WI38 (cell line): Measurements from ENCODE around the gene CDKN2B-AS1.

Experiments used
- H3K4me3 ChIP-seq: 2 replicates; pipeline ENCODE4 v1.5.1; 2011; ENCODE audit warnings: low read depth, mild to moderate bottlenecking, control low read depth, low read length
- TF ChIP-seq, protein P1 (sequence below): IDR thresholded peaks from 2 replicates; pipeline ENCODE4 v1.5.1; 2012; ENCODE audit warnings: low read depth, mild to moderate bottlenecking, control low read depth, low read length

The CDKN2B-AS1 gene

DNA sequence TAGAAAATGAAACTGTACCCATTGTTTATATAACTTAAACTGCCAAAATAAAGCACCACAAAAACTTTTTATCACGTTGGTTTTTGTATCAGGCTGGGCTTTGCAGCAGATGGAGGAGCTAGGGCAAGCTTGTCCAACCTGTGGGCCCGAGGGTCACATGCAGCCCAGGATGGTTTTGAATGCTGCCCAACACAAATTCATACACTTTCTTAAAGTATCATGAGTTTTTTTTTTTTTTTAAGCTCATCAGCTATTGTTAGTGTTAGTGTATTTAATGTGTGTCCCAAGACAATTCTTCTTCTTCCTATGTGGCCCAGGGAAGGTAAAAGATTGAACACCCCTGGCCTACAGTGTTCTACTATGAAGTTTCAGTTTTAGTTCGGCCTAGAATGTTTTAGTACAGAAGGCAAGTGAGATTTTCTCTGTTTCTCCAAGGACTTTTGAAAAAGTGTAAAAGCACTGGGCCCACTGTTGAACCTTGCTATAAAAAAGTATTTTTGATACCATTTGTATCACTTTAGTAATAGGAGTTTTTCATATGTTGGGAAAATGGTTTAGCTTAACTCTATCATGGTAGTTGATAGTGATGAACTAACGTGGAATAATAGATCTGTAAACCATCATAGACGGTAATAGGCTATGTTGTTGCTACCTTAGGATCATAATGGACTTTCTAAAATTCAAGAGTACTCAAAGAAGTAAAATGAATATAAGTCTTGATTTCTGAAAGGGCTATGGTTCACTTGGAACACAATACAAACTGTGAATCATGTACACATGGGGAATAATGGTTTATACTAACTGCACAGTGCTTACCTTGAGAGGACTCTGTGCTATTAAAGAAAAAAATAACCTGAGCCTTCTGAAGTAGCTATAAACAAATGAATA lies 3.3 kb upstream of the CDKN2B-AS1 start:
- peak overlapping the region; percentile 16 for H3K4me3 ChIP-seq
- TF ChIP-seq, protein P1, sequence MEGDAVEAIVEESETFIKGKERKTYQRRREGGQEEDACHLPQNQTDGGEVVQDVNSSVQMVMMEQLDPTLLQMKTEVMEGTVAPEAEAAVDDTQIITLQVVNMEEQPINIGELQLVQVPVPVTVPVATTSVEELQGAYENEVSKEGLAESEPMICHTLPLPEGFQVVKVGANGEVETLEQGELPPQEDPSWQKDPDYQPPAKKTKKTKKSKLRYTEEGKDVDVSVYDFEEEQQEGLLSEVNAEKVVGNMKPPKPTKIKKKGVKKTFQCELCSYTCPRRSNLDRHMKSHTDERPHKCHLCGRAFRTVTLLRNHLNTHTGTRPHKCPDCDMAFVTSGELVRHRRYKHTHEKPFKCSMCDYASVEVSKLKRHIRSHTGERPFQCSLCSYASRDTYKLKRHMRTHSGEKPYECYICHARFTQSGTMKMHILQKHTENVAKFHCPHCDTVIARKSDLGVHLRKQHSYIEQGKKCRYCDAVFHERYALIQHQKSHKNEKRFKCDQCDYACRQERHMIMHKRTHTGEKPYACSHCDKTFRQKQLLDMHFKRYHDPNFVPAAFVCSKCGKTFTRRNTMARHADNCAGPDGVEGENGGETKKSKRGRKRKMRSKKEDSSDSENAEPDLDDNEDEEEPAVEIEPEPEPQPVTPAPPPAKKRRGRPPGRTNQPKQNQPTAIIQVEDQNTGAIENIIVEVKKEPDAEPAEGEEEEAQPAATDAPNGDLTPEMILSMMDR: no peak

DNA sequence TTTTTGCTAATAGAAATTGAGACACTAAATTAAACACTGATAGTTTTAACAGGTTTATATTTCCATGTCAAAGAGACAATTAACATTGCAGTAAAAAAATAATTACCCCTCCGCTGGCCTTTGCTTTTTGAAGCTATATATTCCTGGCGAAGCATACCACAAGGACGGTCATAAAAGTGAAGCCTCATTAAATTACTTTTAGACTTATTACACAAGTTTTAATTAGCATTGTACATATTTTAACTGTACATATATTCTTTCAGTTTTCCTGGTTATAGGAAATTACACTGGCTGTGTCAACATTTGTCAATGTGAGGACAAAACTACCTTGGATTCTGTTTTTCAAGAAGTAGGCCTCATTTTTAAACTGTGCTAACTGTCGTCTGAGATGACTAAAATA lies 1.6 kb upstream of the CDKN2B-AS1 start:
- TF ChIP-seq, protein P1: no peak
- peak overlapping the region; percentile 93 for H3K4me3 ChIP-seq

DNA sequence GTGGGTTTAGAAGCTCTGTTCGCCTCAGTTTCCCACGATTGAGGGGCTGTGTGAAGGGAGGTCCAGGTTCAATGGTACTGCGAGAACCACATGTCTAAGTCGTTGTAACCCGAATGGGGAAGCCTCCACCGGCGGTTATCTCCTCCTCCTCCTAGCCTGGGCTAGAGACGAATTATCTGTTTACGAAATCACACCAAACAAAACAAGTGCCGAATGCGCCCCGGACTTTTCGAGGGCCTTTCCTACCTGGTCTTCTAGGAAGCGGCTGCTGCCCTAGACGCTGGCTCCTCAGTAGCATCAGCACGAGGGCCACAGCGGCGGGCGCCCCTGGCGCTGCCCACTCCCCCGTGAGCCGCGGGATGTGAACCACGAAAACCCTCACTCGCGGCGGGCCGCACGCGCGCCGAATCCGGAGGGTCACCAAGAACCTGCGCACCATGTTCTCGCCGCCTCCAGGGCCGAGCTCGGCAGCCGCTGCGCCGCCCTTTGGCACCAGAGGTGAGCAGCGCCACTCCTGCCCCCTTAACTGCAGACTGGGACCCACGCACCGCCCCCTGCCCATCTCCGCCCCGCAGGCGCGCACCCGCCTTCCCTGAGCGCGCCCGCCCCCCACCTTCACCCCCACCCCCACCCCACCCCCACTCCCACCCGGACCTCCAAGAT lies 567 bp upstream of the CDKN2B-AS1 start, which contains the start of gene CDKN2A:
Gene CDKN2A (minus strand): TSS at position 500 of the 663 bp plus-strand sequence.
- peak within 1 kb of the TSS; percentile 93 for H3K4me3 ChIP-seq
- TF ChIP-seq, protein P1: no peak

DNA sequence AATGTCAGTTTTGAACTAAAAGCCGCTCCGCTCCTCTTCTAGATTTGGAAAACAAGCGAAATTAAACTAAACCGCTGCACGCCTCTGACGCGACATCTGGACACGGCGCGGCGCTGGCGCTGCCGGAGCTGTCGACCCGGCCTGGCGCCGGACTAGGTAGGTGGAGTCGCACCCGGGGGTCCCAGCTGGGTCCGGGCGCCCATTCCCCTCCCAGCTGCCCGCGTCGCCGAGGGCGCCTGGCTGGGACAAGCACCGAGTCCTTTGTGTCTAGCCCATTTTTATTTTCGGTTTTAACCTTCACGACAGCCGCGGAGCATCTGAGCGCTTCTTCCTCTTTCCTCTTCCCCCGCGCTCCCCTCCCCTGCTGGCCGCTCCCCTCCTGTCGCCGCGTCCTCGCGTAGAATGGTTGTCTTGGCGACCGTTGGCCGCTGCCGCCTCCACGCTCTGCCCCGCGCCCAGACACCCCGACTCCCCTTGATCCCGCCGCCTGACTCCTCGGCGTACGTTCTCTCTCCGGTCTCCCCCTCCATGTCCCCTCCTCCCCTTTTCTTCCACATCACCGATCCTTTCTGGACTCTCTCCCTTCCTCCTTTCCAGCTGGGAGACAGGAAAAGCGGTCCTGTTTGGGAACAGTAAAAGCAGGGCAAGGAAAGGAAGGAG lies 545 bp downstream of the CDKN2B-AS1 start:
- peak overlapping the region; percentile 93 for H3K4me3 ChIP-seq
- TF ChIP-seq, protein P1: no peak

DNA sequence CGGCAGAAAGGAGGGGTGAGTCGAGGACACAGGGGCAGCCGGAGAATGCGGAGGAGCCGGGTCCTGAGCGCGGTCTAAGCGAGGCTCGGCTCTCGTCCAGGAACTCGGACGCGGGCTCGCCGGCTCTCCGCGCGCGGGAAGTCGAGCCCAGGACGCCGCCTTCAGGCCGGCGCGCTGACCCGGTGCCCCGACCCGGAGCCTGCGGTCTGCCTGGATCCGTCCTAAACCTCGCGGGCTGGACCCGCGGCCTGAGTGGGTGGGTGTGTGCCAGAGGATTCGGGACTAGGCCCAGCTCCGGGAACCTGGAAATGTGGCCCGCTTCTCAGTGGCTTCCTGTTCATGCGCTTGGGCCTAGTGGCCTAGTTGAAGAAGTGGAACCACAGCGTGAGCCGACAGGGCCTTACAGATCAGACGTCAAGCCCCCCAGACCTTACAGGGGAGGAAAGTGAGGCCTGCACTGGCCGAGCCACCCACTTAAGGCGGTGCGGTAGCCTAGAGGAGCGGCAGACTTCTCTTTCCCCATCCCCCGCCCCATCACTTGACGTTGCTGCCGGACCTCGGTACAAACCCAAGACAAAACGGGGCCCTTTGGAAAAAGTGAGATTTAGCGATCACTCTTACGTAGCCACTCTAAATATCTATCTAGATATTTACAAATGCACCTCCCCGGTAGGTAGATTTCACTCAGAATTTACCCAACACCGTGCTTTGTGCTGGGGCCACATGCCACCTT lies 1.2 kb downstream of the CDKN2B-AS1 start:
- TF ChIP-seq, protein P1: peak; percentile 39; the same call in 1 of the 2 replicates

DNA sequence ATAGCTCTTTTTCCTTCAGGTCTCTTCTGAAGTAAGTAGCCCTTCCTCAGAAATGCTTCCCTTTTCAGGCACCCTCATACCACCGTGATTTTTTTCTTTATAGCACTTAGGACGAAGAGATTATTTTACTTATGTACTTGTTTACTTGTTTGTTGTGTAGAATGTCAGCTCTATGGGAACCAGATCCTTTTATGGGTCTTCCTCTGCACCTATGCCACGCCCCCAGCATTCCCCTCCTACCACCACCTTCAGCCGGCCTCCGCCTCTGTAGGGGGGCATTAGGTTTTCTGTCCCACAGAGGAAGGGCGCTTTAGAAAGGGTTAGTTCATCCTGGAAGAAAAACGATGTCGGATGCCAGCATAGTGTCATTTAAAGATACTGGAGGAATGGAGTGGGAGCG lies 1.8 kb downstream of the CDKN2B-AS1 start:
- peak overlapping the region; percentile 93 for H3K4me3 ChIP-seq
- TF ChIP-seq, protein P1: no peak

More for the DNA sequence above, 1.2 kb downstream of the CDKN2B-AS1 start:
- H3K4me3 ChIP-seq: peak overlapping the region; percentile 93
